ENCODE measurements around the gene ZNF329. TPM values are rescaled to one million over a fixed set of nuclear protein-coding genes. Genes with fewer than 3 reads are reported as not detected.
"Not testable (repeated sequence)": the region's sequence is repeated elsewhere in the genome, so short reads cannot be mapped to it uniquely, and the experiment has no call there.

ZNF329 gene
- polyA plus RNA-seq, 1 donor, result 12.2 TPM

DNA sequence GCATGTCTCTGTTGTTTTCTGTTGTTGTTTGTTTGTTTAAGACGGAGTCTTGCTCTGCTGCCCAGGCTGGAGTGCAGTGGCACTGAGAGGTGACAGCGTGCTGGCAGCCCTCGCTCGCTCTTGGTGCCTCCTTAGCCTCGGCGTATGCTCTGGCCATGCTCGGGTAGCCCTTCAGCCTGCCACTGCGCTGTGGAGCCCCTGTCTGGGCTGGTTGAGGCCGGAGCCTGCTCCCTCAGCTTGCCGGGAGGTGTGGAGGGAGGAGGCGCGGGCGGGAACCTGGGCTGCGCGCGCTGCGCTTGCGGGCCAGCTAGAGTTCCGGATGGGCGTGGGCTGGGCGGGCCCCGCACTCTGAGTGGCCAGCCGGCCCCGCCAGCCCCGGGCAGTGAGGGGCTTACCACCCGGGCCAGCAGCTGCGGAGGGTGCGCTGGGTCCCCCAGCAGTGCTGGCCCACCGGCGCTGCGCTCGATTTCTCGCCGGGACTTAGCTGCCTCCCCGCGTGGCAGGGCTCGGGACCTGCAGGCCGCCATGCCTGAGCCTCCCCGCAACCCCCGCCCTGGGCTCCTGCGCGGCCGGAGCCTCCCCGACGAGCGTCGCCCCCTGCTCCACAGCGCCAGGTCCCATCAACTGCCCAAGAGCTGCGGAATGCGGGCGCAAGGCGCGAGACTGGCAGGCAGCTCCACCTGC, 6.6 kb upstream of the ZNF329 start:
- Histone ChIP-seq H3K4me3 (ENCODE audit: low read length) (no peak overlapping the region), H3K27me3 (ENCODE audit: control insufficient read depth, insufficient read depth, low read length) (no peaks in the 10 kb centered on the region), H3K27ac (ENCODE audit: low read length) (no peak overlapping the region), H3K4me1 (ENCODE audit: control insufficient read depth, insufficient read depth, low read length) (peaks cover 10% of the 10 kb centered on the region), H3K36me3 (ENCODE audit: control insufficient read depth, insufficient read depth, low read length) (no peaks in the 10 kb centered on the region), H3K9me3 (ENCODE audit: control insufficient read depth, low read depth, low read length) (peaks cover 21% of the 10 kb centered on the region)
- no CpG with 5 or more reads among the region's 53 CpGs for WGBS (ENCODE audit: insufficient coverage, low lambda C conversion rate)
- DNase-seq, result no peak

DNA sequence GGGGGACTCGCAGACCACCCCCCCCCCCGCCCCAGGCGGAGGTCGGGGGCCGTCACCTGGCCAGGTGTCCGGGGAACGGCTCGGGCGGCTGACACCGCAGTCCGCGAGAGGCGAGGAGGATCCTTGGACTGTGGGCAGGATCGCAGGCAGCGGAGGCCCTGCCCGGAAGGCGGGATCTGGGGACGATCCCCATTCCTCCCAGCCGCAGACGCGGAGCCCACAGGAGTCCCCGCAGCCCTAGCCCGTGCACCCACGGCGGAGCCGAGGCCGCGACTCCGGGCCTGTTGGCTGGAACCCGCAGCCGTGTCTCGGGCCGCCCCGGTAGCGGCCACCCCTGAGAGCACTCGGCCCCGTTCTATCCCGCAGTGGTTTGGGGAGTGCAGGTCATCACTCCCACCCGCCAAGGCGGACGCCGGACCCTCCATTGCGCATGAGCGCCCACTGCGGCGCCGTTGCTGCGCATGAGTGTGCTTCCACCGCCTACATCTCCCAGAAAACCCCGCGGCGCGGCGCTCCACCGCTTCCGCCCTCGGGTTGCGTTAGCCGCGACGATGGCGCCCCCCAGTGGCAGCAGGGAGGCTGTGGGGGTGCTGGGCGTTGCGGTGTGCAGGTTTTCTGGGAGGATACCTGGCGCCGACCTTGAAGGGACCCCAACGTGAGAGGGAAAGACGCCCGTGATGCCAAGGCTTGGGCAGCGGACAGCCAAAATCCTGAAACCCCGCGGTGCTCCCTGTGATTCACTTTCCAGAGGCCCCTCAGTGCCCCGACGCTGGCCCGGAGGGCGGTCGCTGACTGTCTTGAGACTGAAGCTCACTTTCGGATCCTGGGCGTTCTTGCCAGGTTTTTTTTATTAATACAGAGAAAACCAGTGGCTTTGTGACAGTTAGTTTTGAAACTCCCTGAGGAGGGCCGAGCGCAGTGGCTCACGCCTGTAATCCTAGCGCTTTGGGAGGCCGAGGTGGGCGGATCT, 4.4 kb upstream of the ZNF329 start:
- no CpG with 5 or more reads among the region's 85 CpGs for WGBS (ENCODE audit: insufficient coverage, low lambda C conversion rate)
- H3K9me3 ChIP-seq (ENCODE audit: control insufficient read depth, low read depth, low read length), result peaks cover 26% of the 10 kb centered on the region
- H3K27ac ChIP-seq (ENCODE audit: low read length), result peak overlapping the region; percentile 97
- H3K27me3 ChIP-seq (ENCODE audit: control insufficient read depth, insufficient read depth, low read length), result no peaks in the 10 kb centered on the region
- H3K36me3 ChIP-seq (ENCODE audit: control insufficient read depth, insufficient read depth, low read length), result no peaks in the 10 kb centered on the region
- H3K4me1 ChIP-seq (ENCODE audit: control insufficient read depth, insufficient read depth, low read length), result peaks cover 10% of the 10 kb centered on the region
- peak overlapping the region; percentile 90 for H3K4me3 ChIP-seq (ENCODE audit: low read length)
- peak; percentile 97 for DNase-seq

DNA sequence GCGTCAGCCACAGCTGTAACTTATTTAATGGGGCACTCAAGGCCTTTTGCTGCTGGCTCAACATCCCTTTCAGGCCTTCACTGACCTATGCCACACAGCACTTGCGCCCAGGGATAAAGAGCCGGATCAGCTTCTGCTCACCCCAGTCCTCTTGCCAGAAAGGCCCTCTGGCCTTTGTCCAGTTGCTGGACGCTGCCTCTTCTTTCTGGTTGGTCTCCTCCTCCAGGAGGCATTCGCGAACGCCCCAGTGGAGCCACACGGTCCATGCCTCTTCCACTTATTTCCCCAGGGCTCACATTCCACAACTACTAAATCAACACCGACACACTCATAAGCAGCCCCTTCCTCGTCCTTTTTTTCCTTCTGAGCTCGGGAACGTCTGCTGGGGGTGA, 3.7 kb upstream of the ZNF329 start:
- H3K4me1 ChIP-seq (ENCODE audit: control insufficient read depth, insufficient read depth, low read length), result peaks cover 10% of the 10 kb centered on the region
- peak overlapping the region; percentile 90 for H3K4me3 ChIP-seq (ENCODE audit: low read length)
- peak in 1 of 2 donors; percentile 36 for DNase-seq

DNA sequence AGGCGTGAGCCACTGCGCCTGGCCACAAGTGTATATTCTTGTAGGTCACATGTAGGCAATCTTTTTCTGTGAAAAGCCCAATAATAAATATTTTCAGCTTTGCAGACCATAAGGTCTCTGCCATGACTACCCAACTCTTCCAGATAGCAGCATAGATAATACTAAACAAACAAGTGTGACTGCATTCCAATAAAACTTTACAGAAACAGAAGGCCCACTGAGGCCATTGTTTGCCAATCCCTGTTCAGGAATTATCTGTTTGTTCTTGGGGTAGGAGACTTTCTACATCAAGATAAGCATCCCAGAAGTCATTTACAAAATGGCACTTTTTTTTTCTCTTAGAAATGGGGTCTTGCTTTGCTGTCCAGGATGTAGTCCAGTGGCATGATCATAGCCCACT, 2.8 kb upstream of the ZNF329 start:
- Histone ChIP-seq H3K27ac (ENCODE audit: low read length) (no peak overlapping the region), H3K36me3 (ENCODE audit: control insufficient read depth, insufficient read depth, low read length) (no peaks in the 10 kb centered on the region), H3K4me1 (ENCODE audit: control insufficient read depth, insufficient read depth, low read length) (peaks cover 10% of the 10 kb centered on the region), H3K27me3 (ENCODE audit: control insufficient read depth, insufficient read depth, low read length) (no peaks in the 10 kb centered on the region), H3K4me3 (ENCODE audit: low read length) (no peak overlapping the region), H3K9me3 (ENCODE audit: control insufficient read depth, low read depth, low read length) (peaks cover 17% of the 10 kb centered on the region)
- WGBS (ENCODE audit: insufficient coverage, low lambda C conversion rate), result no CpG with 5 or more reads among the region's 2 CpGs
- no peak for DNase-seq

More for the DNA sequence above, 3.7 kb upstream of the ZNF329 start:
- peaks cover 25% of the 10 kb centered on the region for H3K9me3 ChIP-seq (ENCODE audit: control insufficient read depth, low read depth, low read length)
- no peaks in the 10 kb centered on the region for H3K27me3 ChIP-seq (ENCODE audit: control insufficient read depth, insufficient read depth, low read length)
- H3K27ac ChIP-seq (ENCODE audit: low read length), result peak overlapping the region; percentile 97
- WGBS (ENCODE audit: insufficient coverage, low lambda C conversion rate), result 20% methylated on average over 2 of the region's 12 CpGs
- H3K36me3 ChIP-seq (ENCODE audit: control insufficient read depth, insufficient read depth, low read length), result no peaks in the 10 kb centered on the region

DNA sequence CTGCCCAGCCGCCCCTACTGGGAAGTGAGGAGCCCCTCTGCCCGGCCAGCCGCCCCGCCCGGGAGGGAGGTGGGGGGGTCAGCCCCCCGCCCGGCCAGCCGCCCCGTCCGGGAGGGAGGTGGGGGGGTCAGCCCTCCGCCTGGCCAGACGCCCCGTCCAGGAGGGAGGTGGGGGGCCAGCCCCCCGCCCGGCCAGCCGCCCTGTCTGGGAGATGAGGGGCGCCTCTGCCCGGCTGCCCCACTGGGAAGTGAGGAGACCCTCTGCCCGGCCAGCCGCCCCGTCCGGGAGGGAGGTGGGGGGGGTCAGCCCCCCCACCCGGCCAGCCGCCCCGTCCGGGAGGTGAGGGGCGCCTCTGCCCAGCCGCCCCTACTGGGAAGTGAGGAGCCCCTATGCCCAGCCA, 3.1 kb downstream of the ZNF329 start:
- H3K4me3 ChIP-seq (ENCODE audit: low read length); DNase-seq; H3K27ac ChIP-seq (ENCODE audit: low read length); H3K36me3 ChIP-seq (ENCODE audit: control insufficient read depth, insufficient read depth, low read length); H3K27me3 ChIP-seq (ENCODE audit: control insufficient read depth, insufficient read depth, low read length); H3K4me1 ChIP-seq (ENCODE audit: control insufficient read depth, insufficient read depth, low read length): not testable (repeated sequence)
- H3K9me3 ChIP-seq (ENCODE audit: control insufficient read depth, low read depth, low read length), result peaks cover 40% of the 10 kb centered on the region
- WGBS (ENCODE audit: insufficient coverage, low lambda C conversion rate), result no CpG with 5 or more reads among the region's 28 CpGs

DNA sequence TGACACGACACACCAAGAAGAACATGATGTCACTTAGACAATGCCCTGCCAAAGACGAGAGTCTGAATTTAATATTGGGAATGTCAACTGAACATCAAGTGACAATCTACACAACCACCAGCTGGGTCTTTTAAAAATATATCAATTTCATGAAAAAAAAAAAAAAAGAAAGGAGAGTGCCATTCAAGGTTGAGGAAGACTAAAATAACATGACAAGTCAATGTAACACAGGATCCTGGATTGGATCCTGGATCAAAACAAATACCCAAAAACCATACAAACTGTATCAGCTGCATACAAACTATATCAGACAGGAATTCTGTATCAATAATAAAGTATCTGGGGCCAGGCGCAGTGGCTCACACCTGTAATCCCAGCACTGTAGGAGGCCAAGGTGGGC, 4.7 kb downstream of the ZNF329 start:
- no CpG with 5 or more reads among the region's 3 CpGs for WGBS (ENCODE audit: insufficient coverage, low lambda C conversion rate)
- Histone ChIP-seq H3K27me3 (ENCODE audit: control insufficient read depth, insufficient read depth, low read length) (no peaks in the 10 kb centered on the region), H3K27ac (ENCODE audit: low read length) (no peak overlapping the region), H3K36me3 (ENCODE audit: control insufficient read depth, insufficient read depth, low read length) (peaks cover 21% of the 10 kb centered on the region), H3K4me1 (ENCODE audit: control insufficient read depth, insufficient read depth, low read length) (no peaks in the 10 kb centered on the region), H3K9me3 (ENCODE audit: control insufficient read depth, low read depth, low read length) (peaks cover 50% of the 10 kb centered on the region), H3K4me3 (ENCODE audit: low read length) (no peak overlapping the region)
- DNase-seq, result no peak

DNA sequence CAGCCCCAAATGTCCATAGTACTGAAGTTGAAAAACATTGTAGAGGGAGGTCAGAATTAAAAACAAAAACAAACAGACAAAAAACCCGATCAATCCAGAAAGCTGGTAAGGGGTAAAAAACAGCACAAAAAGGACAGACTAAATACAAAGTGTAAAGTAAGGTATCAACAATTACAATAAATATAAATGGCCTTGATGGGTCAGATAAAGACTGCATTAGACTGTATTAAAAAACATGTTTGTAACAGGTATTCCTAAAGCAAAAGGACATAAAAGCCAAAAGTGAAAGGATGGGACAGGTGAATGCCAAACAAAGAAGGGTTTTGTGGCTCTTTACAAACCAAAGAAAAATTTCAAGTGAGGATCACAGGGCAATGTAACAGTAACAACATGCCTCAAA, 16.3 kb downstream of the ZNF329 start:
- 100% methylated on average over 1 of the region's 1 CpG for WGBS (ENCODE audit: insufficient coverage, low lambda C conversion rate)

DNA sequence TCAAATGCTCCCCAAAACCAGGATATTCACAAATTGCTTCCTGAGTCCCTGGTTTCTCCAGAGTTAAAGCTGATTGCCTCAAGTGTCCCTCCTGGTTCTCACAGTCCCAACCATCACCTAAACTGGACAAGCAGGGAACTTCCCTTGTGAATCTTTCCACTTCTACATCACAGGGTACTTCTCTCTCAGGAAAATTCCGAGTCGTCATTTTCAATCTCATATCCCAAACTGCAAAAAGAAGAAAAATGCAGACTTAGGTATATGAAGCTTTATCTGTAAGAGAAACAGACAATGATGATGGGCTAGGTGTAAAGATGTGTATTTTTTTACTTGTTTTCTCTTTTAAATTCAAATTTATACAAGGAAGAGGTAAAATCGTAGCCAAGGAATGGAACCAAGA, 21.3 kb downstream of the ZNF329 start:
- 100% methylated on average over 2 of the region's 3 CpGs for WGBS (ENCODE audit: insufficient coverage, low lambda C conversion rate)

More for the DNA sequence above, 16.3 kb downstream of the ZNF329 start:
- Histone ChIP-seq H3K9me3 (ENCODE audit: control insufficient read depth, low read depth, low read length) (peaks cover 80% of the 10 kb centered on the region), H3K27ac (ENCODE audit: low read length) (no peak overlapping the region), H3K27me3 (ENCODE audit: control insufficient read depth, insufficient read depth, low read length) (no peaks in the 10 kb centered on the region), H3K4me1 (ENCODE audit: control insufficient read depth, insufficient read depth, low read length) (no peaks in the 10 kb centered on the region), H3K36me3 (ENCODE audit: control insufficient read depth, insufficient read depth, low read length) (peaks cover 52% of the 10 kb centered on the region), H3K4me3 (ENCODE audit: low read length) (no peak overlapping the region)
- no peak for DNase-seq

DNA sequence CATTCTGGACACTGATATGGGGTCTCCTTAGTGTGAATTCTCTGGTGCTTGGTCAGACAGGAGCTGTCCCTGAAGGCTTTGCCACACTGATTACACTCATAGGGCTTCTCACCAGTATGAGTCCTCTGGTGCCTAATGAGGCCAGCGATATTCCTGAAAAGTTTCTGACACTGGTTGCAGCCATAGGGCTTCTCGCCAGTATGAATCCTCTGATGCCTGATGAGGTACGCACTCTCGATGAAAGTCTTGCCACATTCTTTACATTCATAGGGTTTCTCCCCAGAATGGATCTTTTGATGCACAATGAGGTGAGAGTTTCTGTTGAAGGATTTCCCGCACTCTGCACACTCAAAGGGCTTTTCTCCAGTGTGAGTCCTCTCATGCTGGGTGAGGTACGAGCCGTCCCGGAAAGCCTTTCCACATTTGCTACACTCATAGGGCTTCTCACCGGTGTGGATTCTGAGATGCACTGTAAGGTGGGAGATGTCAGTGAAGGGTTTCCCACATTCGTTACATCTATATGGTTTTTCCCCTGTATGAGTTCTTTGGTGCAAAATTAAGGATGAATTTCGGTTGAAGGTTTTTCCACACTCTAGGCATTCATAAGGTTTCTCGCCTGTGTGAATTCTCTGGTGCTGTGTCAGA, 22.4 kb downstream of the ZNF329 start:
- Histone ChIP-seq H3K36me3 (ENCODE audit: control insufficient read depth, insufficient read depth, low read length) (peaks cover 42% of the 10 kb centered on the region), H3K4me1 (ENCODE audit: control insufficient read depth, insufficient read depth, low read length) (no peaks in the 10 kb centered on the region), H3K27me3 (ENCODE audit: control insufficient read depth, insufficient read depth, low read length) (no peaks in the 10 kb centered on the region), H3K27ac (ENCODE audit: low read length) (no peak overlapping the region), H3K4me3 (ENCODE audit: low read length) (no peak overlapping the region), H3K9me3 (ENCODE audit: control insufficient read depth, low read depth, low read length) (peaks cover 89% of the 10 kb centered on the region)
- no peak for DNase-seq
- no CpG with 5 or more reads among the region's 12 CpGs for WGBS (ENCODE audit: insufficient coverage, low lambda C conversion rate)

More for the DNA sequence above, 21.3 kb downstream of the ZNF329 start:
- DNase-seq, result no peak
- H3K27ac ChIP-seq (ENCODE audit: low read length), result no peak overlapping the region
- H3K36me3 ChIP-seq (ENCODE audit: control insufficient read depth, insufficient read depth, low read length), result peaks cover 49% of the 10 kb centered on the region
- H3K4me3 ChIP-seq (ENCODE audit: low read length), result no peak overlapping the region
- no peaks in the 10 kb centered on the region for H3K27me3 ChIP-seq (ENCODE audit: control insufficient read depth, insufficient read depth, low read length)
- H3K4me1 ChIP-seq (ENCODE audit: control insufficient read depth, insufficient read depth, low read length), result no peaks in the 10 kb centered on the region
- peaks cover 87% of the 10 kb centered on the region for H3K9me3 ChIP-seq (ENCODE audit: control insufficient read depth, low read depth, low read length)

DNA sequence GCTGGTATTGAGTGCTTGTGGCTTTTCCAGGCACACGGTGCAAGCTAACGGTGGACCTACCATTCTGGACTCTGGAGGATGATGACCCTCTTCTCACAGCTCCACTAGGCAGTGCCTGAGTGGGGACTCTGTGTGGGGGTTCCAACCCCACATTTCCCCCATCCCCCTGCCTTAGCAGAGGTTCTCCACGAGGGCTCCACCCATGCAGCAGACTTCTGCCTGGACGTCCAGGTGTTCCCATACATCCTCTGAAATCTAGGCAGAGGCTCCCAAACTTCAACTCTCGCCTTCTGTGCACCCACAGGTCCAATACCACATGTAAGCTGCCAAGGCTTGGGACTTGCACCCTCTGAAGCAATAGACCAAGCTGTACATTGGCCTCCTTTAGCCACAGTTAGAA, 27.2 kb downstream of the ZNF329 start:
- Histone ChIP-seq H3K27ac (ENCODE audit: low read length) (no peak overlapping the region), H3K4me3 (ENCODE audit: low read length) (no peak overlapping the region), H3K36me3 (ENCODE audit: control insufficient read depth, insufficient read depth, low read length) (peaks cover 9% of the 10 kb centered on the region), H3K27me3 (ENCODE audit: control insufficient read depth, insufficient read depth, low read length) (no peaks in the 10 kb centered on the region), H3K9me3 (ENCODE audit: control insufficient read depth, low read depth, low read length) (peaks cover 57% of the 10 kb centered on the region), H3K4me1 (ENCODE audit: control insufficient read depth, insufficient read depth, low read length) (no peaks in the 10 kb centered on the region)
- no peak for DNase-seq
- WGBS (ENCODE audit: insufficient coverage, low lambda C conversion rate), result no CpG with 5 or more reads among the region's 5 CpGs

Data from large intestine (tissue), 3 donors.